Heart left ventricle (tissue), 16 donors: ENCODE measurements around the gene HCK. TPM values are rescaled to one million over a fixed set of nuclear protein-coding genes. Genes with fewer than 3 reads are reported as not detected.

Experiments used
- ATAC-seq, 4 donors: fragments of 200-7000 bp; cut with Tn5 transposase; one replicate each; pipeline ENCODE4 v1.9.1; 2020 to 2022; ENCODE audit warnings: moderate library complexity in 4 of 4, mild to moderate bottlenecking in 3 of 4, moderate number of reproducible peaks in 1 of 4
- DNase-seq, 5 donors: peaks; one replicate each; pipeline ENCODE4 v3.0.0-alpha.2; 2020
- H3K27ac ChIP-seq, 12 donors: fragments of 200-600 bp; sonication (generic) in 4 of 12; one replicate each; pipeline versions ENCODE4 v1.5.0 to v1.8.0; 2016 to 2022; ENCODE audit warnings: mild to moderate bottlenecking in 2 of 12
- H3K27me3 ChIP-seq, 9 donors: fragments of 200-600 bp; sonication (generic) in 2 of 9; one replicate each; pipeline versions ENCODE4 v1.5.1 to v1.8.0; 2016 to 2022; ENCODE audit warnings: mild to moderate bottlenecking in 3 of 9
- H3K36me3 ChIP-seq, 9 donors: fragments of 200-600 bp; sonication (generic) in 2 of 9; one replicate each; pipeline versions ENCODE4 v1.5.0 to v1.8.0; 2018 to 2022; ENCODE audit warnings: mild to moderate bottlenecking in 2 of 9
- H3K4me1 ChIP-seq, 12 donors: fragments of 200-600 bp; sonication (generic) in 4 of 12; one replicate each; pipeline versions ENCODE4 v1.5.0 to v1.8.0; 2016 to 2022; ENCODE audit warnings: mild to moderate bottlenecking in 3 of 12
- H3K4me3 ChIP-seq, 12 donors: fragments of 200-600 bp; sonication (generic) in 4 of 12; one replicate each; pipeline versions ENCODE4 v1.5.0 to v1.8.0; 2017 to 2022; ENCODE audit warnings: mild to moderate bottlenecking in 9 of 12, moderate library complexity in 4 of 12
- H3K9me3 ChIP-seq, 12 donors: fragments of 200-600 bp; sonication (generic) in 4 of 12; one replicate each; pipeline versions ENCODE4 v1.5.0 to v1.8.0; 2016 to 2022; ENCODE audit warnings: mild to moderate bottlenecking in 1 of 12
- POLR2A ChIP-seq, 2 donors: fragments of 450-650 bp; IDR thresholded peaks; one replicate each; pipeline ENCODE4 v1.6.1; 2017; ENCODE audit warnings: antibody characterized with exemption in 2 of 2, mild to moderate bottlenecking in 2 of 2, moderate library complexity in 2 of 2
- WGBS, 4 donors: extraction: QIAGEN DNeasy Blood & Tissue Kit in 2 of 4; methylation state at CpG; one replicate each; pipeline versions ENCODE4 v1.1.5 to v1.1.7; 2013 to 2018; 5-methylcytosine and 5-hydroxymethylcytosine counted together
- intact Hi-C, 10 donors: fragments of 100-400 bp; cut with DNase I; formaldehyde crosslinking; loops; one replicate each; pipeline versions ENCODE4 v1.11.1 to v1.14.2; 2022
- polyA plus RNA-seq, 2 donors: library from polyadenylated mRNA; stranded (reverse); fragments of 200-250 nt; gene quantifications; one replicate each; pipeline ENCODE4 v1.2.3, GENCODE V29; 2013
- total RNA-seq, 9 donors: library from RNA; depleted of rRNA in 2 of 9; stranded (reverse); fragments of >200 nt in 2 of 9; fragmentation: NEBNext Ultra II Directional in 3 of 9; extraction: Animal tissue kit (Norgen Biotek cat#: 25700) in 3 of 9; gene quantifications; one replicate each; pipeline versions ENCODE4 v1.1.0 to v1.2.4, GENCODE V29; 2016 to 2023
- TF ChIP-seq, protein P1 (sequence below), 12 donors: fragments of 200-600 bp; sonication (generic) in 4 of 12; IDR thresholded peaks; one replicate each; pipeline versions ENCODE4 v1.5.0 to v1.8.0; 2018 to 2022; ENCODE audit warnings: antibody characterized with exemption in 12 of 12, mild to moderate bottlenecking in 5 of 12
- donor health status: ischemic (EF 13 %, LVEDD 7.1; RV severe dilation, severe dysfunction).
- donor health status: healthy with polysubstance abuse.
- donor health status: DM: no; HTN: yes; CAD: no.
- donor health status: DM: no; HTN: no; CAD: no.
- donor health status: ischemic (EF 25% LVEDD 6.9; RV normal size, moderate dysfunction).
- donor health status: ischemic (EF 25% LVEDD 5.7; RV mildly dilated, moderate dysfunction).
- donor health status: healthy.
- donor health status: DM: yes; HTN: yes; CAD: no.
- donor health status: ischemic (EF 35%, LVEDD 5.7; RV mildly dilated, moderate dysfunction).
- donor health status: nonischemic (EF 11% LVEDD 7.7; RV severe dilation, severe dysfunction).
- donor health status: DM: yes; HTN: yes; CAD: no.
- donor health status: PGD.
- donor health status: ischemic (EF 29% LVEDD 5.4; RV normal size, mild dysfunction).
- donor health status: nonischemic (EF 23%, LVEDD 6.1; RV moderate dilation, normal function).

Gene HCK
- total and polyA plus RNA-seq, 11 donors = 1.4 to 52.0 (median 4.4) TPM

DNA sequence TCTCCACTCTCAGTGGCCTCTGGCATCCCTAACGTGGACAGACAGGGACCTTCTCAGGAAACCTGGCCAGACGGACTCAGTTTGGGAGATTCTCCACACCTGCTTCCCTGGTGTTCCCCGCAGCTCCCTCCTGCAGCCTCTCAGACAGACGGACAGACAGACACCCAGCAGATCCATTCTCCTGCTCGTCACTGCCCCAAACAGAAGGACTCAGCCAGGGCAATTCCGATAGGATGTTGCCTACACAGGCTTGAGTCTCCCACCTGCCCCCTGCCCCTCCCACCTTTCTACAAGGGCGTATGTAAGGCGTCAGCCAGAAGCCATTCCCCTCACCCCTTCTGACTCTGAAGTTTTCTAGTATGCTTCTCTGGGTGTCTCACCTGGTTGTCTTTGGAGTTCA is 41.4 kb upstream of the HCK start:
- 35 to 46% (median 40%) methylated on average over 8 of the region's 8 CpGs for WGBS, 4 donors
- Histone ChIP-seq H3K4me1 (peaks cover 7 to 65% (median 33%) of the 10 kb centered on the region in 12 donors), H3K4me3 (peak overlapping the region; percentile 23 to 70 (median 54)), H3K9me3 (no peaks in the 10 kb centered on the region), H3K27me3 (peaks cover 0 to 4% (median 0%) of the 10 kb centered on the region in 9 donors), H3K27ac (peak overlapping the region; percentile 57 to 97 (median 87)), H3K36me3 (no peaks in the 10 kb centered on the region)
- intact Hi-C loops = no loop called here
- TF ChIP-seq POLR2A (IDR thresholded peaks at IDR 0.05) = no peak
- TF ChIP-seq, protein P1, sequence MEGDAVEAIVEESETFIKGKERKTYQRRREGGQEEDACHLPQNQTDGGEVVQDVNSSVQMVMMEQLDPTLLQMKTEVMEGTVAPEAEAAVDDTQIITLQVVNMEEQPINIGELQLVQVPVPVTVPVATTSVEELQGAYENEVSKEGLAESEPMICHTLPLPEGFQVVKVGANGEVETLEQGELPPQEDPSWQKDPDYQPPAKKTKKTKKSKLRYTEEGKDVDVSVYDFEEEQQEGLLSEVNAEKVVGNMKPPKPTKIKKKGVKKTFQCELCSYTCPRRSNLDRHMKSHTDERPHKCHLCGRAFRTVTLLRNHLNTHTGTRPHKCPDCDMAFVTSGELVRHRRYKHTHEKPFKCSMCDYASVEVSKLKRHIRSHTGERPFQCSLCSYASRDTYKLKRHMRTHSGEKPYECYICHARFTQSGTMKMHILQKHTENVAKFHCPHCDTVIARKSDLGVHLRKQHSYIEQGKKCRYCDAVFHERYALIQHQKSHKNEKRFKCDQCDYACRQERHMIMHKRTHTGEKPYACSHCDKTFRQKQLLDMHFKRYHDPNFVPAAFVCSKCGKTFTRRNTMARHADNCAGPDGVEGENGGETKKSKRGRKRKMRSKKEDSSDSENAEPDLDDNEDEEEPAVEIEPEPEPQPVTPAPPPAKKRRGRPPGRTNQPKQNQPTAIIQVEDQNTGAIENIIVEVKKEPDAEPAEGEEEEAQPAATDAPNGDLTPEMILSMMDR (IDR thresholded peaks at IDR 0.05) = no peak
- DNase-seq (no peak), ATAC-seq (peak in 3 of 4 donors; percentile 7 to 26 (median 13))

DNA sequence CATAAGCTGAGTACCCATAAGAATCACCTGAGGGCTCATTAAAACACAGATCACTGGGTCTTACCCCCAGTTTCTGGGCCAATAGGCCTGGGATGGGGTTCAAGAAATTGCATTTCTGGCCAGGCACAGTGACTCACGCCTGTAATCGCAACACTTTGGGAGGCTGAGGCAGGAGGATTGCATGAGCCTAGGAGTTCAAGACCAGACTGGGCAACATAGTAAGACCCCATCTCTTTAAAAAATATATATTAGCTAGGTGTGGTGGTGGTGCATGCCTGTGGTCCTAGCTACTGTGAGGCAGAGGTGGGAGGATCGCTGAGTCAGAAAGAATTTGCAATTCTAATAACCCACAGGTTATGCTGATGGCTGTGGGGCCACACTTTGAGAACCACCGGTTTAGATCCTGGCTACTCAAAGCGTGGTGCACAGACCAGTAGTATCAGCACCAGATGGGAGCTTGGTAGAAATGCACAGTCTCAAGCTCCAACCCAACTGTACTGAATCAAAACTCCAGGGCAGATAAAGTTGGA is 39.8 kb upstream of the HCK start:
- H3K4me3 ChIP-seq = peak overlapping the region in 9 of 12 donors; percentile 24 to 70 (median 57)
- DNase-seq (no peak), ATAC-seq (no peak)
- peaks cover 0 to 7% (median 0%) of the 10 kb centered on the region in 9 donors for H3K36me3 ChIP-seq
- 72 to 79% (median 75%) methylated on average over 5 of the region's 5 CpGs for WGBS, 4 donors
- H3K27me3 ChIP-seq = peaks cover 0 to 17% (median 0%) of the 10 kb centered on the region in 9 donors
- intact Hi-C loops = no loop called here
- H3K9me3 ChIP-seq = no peaks in the 10 kb centered on the region
- peaks cover 3 to 57% (median 27%) of the 10 kb centered on the region in 12 donors for H3K4me1 ChIP-seq
- H3K27ac ChIP-seq = peak overlapping the region in 11 of 12 donors; percentile 57 to 97 (median 88)
- TF ChIP-seq, protein P1 (IDR thresholded peaks at IDR 0.05) = no peak
- TF ChIP-seq POLR2A (IDR thresholded peaks at IDR 0.05) = no peak

DNA sequence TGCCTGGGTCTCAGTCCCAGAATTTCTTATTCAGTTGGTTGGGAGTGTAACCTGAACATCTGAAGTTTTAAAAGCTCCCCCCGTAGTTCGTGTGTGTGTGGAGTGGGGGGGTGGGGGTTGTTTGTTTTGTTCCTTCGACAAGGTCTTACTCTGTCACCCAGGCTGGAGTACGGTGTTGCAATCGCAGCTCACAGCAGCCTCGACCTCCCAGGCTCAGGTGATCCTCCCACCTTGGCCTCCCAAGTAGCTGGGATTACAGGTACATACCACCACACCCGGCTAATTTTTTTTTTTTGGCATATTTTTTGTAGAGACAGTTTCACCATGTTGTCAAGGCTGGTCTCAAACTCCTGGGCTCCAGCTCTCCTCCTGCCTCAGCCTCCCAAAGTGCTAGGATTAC is 38.7 kb upstream of the HCK start:
- Histone ChIP-seq H3K9me3 (no peaks in the 10 kb centered on the region), H3K36me3 (peaks cover 0 to 7% (median 0%) of the 10 kb centered on the region in 9 donors), H3K4me1 (peaks cover 0 to 54% (median 18%) of the 10 kb centered on the region in 12 donors), H3K4me3 (peak overlapping the region in 2 of 12 donors; percentile 57 to 70), H3K27me3 (peaks cover 0 to 27% (median under 1%) of the 10 kb centered on the region in 9 donors), H3K27ac (peak overlapping the region in 2 of 12 donors; percentile 38 to 90)
- ATAC-seq = no peak
- no peak for DNase-seq
- intact Hi-C loops = no loop called here
- TF ChIP-seq, protein P1 (IDR thresholded peaks at IDR 0.05) = no peak
- TF ChIP-seq POLR2A (IDR thresholded peaks at IDR 0.05) = no peak
- WGBS, 4 donors = 76 to 85% (median 83%) methylated on average over 7 of the region's 7 CpGs

DNA sequence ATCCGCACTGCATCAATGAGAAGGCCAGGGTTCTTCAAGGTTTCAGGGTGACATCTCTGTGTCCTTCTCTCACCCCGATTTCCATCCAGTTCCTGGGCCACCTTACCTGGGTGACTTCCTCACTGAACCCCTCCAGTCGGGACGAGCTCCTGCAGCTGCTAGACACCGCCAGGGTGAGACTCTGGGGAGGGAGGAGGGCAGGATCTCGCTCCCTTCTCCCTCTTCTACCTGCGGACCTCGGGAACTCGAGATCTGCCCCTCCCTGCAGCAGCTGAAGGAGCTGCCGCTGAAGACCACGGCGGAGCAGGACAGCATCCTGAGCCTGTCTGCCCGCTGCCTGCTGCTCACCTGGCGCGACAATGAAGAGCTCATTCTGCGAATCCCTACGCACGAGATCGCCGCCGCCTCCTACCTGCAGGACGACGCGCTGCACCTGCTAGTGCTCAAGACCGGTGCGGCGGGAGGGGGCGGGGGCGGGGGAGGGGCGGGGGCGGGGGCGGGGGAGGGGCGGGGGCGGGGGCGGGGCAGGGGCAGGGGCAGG is 34.3 kb upstream of the HCK start:
- TF ChIP-seq, protein P1 (IDR thresholded peaks at IDR 0.05) = no peak
- TF ChIP-seq POLR2A (IDR thresholded peaks at IDR 0.05) = no peak
- ATAC-seq (no peak), DNase-seq (no peak)
- Histone ChIP-seq H3K9me3 (no peaks in the 10 kb centered on the region), H3K27me3 (peaks cover 0 to 69% (median 32%) of the 10 kb centered on the region in 9 donors), H3K4me1 (peaks cover 0 to 45% (median 14%) of the 10 kb centered on the region in 12 donors), H3K4me3 (no peak overlapping the region), H3K27ac (no peak overlapping the region), H3K36me3 (peaks cover 0 to 7% (median 0%) of the 10 kb centered on the region in 9 donors)
- 26 to 43% (median 35%) methylated on average over 27 to 34 of the region's 35 CpGs for WGBS, 4 donors
- intact Hi-C loops = no loop called here
